ENCODE measurements around the gene PRDX2.

The PRDX2 gene

GRCh38 chr19:12792051-12792852, 9.3 kb downstream of the PRDX2 start:
- peak; percentile 44 for DNase-seq (ENCODE audit: low spot score)

GRCh38 chr19:12791345-12792050, 10.1 kb downstream of the PRDX2 start, which contains the start of gene JUNB:
Gene JUNB, plus strand, starts transcription at chr19:12791486. Its CDS starts 286 bp downstream, at chr19:12791772.
- DNase-seq (ENCODE audit: low spot score) = peak; percentile 96

GRCh38 chr19:12790628-12791344, 10.8 kb downstream of the PRDX2 start:
- DNase-seq (ENCODE audit: low spot score) = no peak

- DNase-seq (ENCODE audit: low spot score) = peak; percentile 96
These were observed 11.5 kb downstream of the PRDX2 start for GRCh38 chr19:12789904-12790619.

- DNase-seq (ENCODE audit: low spot score) = no peak
These were observed 12.3 kb downstream of the PRDX2 start for GRCh38 chr19:12789098-12789903.

GRCh38 chr19:12788682-12789097, 12.9 kb downstream of the PRDX2 start:
- DNase-seq (ENCODE audit: low spot score) = peak; percentile 71

GRCh38 chr19:12788042-12788681, 13.4 kb downstream of the PRDX2 start:
- DNase-seq (ENCODE audit: low spot score) = no peak

- no peak for DNase-seq (ENCODE audit: low spot score)
These were observed 14.1 kb downstream of the PRDX2 start for GRCh38 chr19:12787458-12787857.

GRCh38 chr19:12786952-12787351, 14.6 kb downstream of the PRDX2 start:
- no peak for DNase-seq (ENCODE audit: low spot score)

GRCh38 chr19:12786141-12786870, 15.3 kb downstream of the PRDX2 start:
- no peak for DNase-seq (ENCODE audit: low spot score)

GRCh38 chr19:12785431-12786031, 16.1 kb downstream of the PRDX2 start:
- no peak for DNase-seq (ENCODE audit: low spot score)

GRCh38 chr19:12784871-12785430, 16.6 kb downstream of the PRDX2 start:
- DNase-seq (ENCODE audit: low spot score) = no peak

GRCh38 chr19:12784394-12784870, 17.2 kb downstream of the PRDX2 start:
- DNase-seq (ENCODE audit: low spot score) = no peak

- no peak for DNase-seq (ENCODE audit: low spot score)
These were observed 17.7 kb downstream of the PRDX2 start for GRCh38 chr19:12783849-12784393.

- DNase-seq (ENCODE audit: low spot score) = no peak
These were observed 18.2 kb downstream of the PRDX2 start for GRCh38 chr19:12783291-12783848.

GRCh38 chr19:12782424-12783290, 18.9 kb downstream of the PRDX2 start:
- peak; percentile 89 for DNase-seq (ENCODE audit: low spot score)

- DNase-seq (ENCODE audit: low spot score) = no peak
These were observed 19.5 kb downstream of the PRDX2 start for GRCh38 chr19:12782174-12782423.
